Measurements from ENCODE around the gene NPPC.

The NPPC gene

GRCh38 chr2:231900972-231901371 is 25.2 kb downstream of the NPPC start:
- no peak for TF ChIP-seq CTCF (IDR thresholded peaks at IDR 0.05; ENCODE audit: insufficient read depth, missing control alignments)
- FAIRE-seq (no peak), DNase-seq (ENCODE audit: insufficient read length, low spot score) (no peak)

GRCh38 chr2:231900486-231900942 is 25.7 kb downstream of the NPPC start:
- peak; percentile 86 for DNase-seq (ENCODE audit: insufficient read length, low spot score)
- TF ChIP-seq CTCF (IDR thresholded peaks at IDR 0.05; ENCODE audit: insufficient read depth, missing control alignments) = peak; percentile 76
- FAIRE-seq = no peak

GRCh38 chr2:231894566-231895380 is 31.4 kb downstream of the NPPC start:
- DNase-seq (ENCODE audit: insufficient read length, low spot score) (no peak), FAIRE-seq (no peak)

GRCh38 chr2:231891514-231891905 is 34.7 kb downstream of the NPPC start:
- FAIRE-seq = no peak
- no peak for TF ChIP-seq CTCF (IDR thresholded peaks at IDR 0.05; ENCODE audit: insufficient read depth, missing control alignments)
- no peak for DNase-seq (ENCODE audit: insufficient read length, low spot score)

More at GRCh38 chr2:231894566-231895380, 31.4 kb downstream of the NPPC start:
- TF ChIP-seq CTCF (IDR thresholded peaks at IDR 0.05; ENCODE audit: insufficient read depth, missing control alignments) = no peak

GRCh38 chr2:231890896-231891513 is 35.2 kb downstream of the NPPC start:
- no peak for TF ChIP-seq CTCF (IDR thresholded peaks at IDR 0.05; ENCODE audit: insufficient read depth, missing control alignments)
- FAIRE-seq (no peak), DNase-seq (ENCODE audit: insufficient read length, low spot score) (no peak)

- DNase-seq (ENCODE audit: insufficient read length, low spot score) = no peak
- TF ChIP-seq CTCF (IDR thresholded peaks at IDR 0.05; ENCODE audit: insufficient read depth, missing control alignments) = no peak
- FAIRE-seq = no peak
These were observed 38.4 kb downstream of the NPPC start for GRCh38 chr2:231887756-231888155.

All from D721Med (cell line).